ENCODE results near the gene CCDC8.
"Not testable (repeated sequence)": the region's sequence is repeated elsewhere in the genome, so short reads cannot be mapped to it uniquely, and the experiment has no call there.

CCDC8 gene

GRCh38 chr19:46413262-46414031 is at the start of gene CCDC8:
CCDC8 (minus strand) TSS chr19:46413564; CDS start chr19:46412810, 754 bp downstream.
- no peak for DNase-seq

GRCh38 chr19:46461537-46461936 is 48.2 kb upstream of the CCDC8 start:
- no peak for DNase-seq

GRCh38 chr19:46460981-46461380 is 47.6 kb upstream of the CCDC8 start:
- no peak for DNase-seq

GRCh38 chr19:46460055-46460454 is 46.7 kb upstream of the CCDC8 start:
- no peak for DNase-seq

GRCh38 chr19:46456930-46457329 is 43.6 kb upstream of the CCDC8 start:
- DNase-seq = no peak

GRCh38 chr19:46454244-46454643 is 40.9 kb upstream of the CCDC8 start:
- no peak for DNase-seq

- DNase-seq = no peak
Measured at GRCh38 chr19:46453661-46454060, 40.3 kb upstream of the CCDC8 start.

- DNase-seq = no peak
Measured at GRCh38 chr19:46452186-46452585, 38.8 kb upstream of the CCDC8 start.

GRCh38 chr19:46451352-46451751 is 38.0 kb upstream of the CCDC8 start:
- DNase-seq = no peak

- no peak for DNase-seq
Measured at GRCh38 chr19:46450737-46451136, 37.4 kb upstream of the CCDC8 start.

GRCh38 chr19:46449228-46449627 is 35.9 kb upstream of the CCDC8 start:
- DNase-seq = no peak

GRCh38 chr19:46448601-46449000 is 35.2 kb upstream of the CCDC8 start:
- DNase-seq = no peak

GRCh38 chr19:46447824-46448223 is 34.5 kb upstream of the CCDC8 start:
- no peak for DNase-seq

GRCh38 chr19:46447006-46447405 is 33.6 kb upstream of the CCDC8 start:
- no peak for DNase-seq

- DNase-seq = no peak
Measured at GRCh38 chr19:46446021-46446420, 32.7 kb upstream of the CCDC8 start.

- DNase-seq = no peak
Measured at GRCh38 chr19:46442808-46443450, 29.6 kb upstream of the CCDC8 start.

- DNase-seq = no peak
Measured at GRCh38 chr19:46441866-46442265, 28.5 kb upstream of the CCDC8 start.

- DNase-seq = not testable (repeated sequence)
Measured at GRCh38 chr19:46435689-46436088, 22.3 kb upstream of the CCDC8 start.

- DNase-seq = no peak
Measured at GRCh38 chr19:46435009-46435408, 21.6 kb upstream of the CCDC8 start.

GRCh38 chr19:46433470-46433869 is 20.1 kb upstream of the CCDC8 start:
- not testable (repeated sequence) for DNase-seq

- DNase-seq = no peak
Measured at GRCh38 chr19:46431824-46432223, 18.5 kb upstream of the CCDC8 start.

GRCh38 chr19:46429999-46430398 is 16.6 kb upstream of the CCDC8 start:
- no peak for DNase-seq

- DNase-seq = no peak
Measured at GRCh38 chr19:46428239-46429135, 15.1 kb upstream of the CCDC8 start, which contains the start of gene PNMA8C. PNMA8C (minus strand) TSS chr19:46428936; CDS start chr19:46428359, 577 bp downstream.
